WTC11 (cell line): ENCODE measurements around the gene ZNF358. TPM values are rescaled to one million over a fixed set of nuclear protein-coding genes. Genes with fewer than 3 reads are reported as not detected.

Experiments
- ATF1 ChIP-seq: sonication (generic); formaldehyde crosslinking; IDR thresholded peaks from 2 replicates; pipeline ENCODE4 v1.8.1; 2023; ENCODE audit warnings: mild to moderate bottlenecking, moderate library complexity, missing genetic modification reagents
- ATF3 ChIP-seq: sonication (generic); formaldehyde crosslinking; conservative IDR thresholded peaks from 2 replicates; pipeline ENCODE4 v1.8.1; 2022; ENCODE audit warnings: mild to moderate bottlenecking, missing genetic modification reagents
- CDX4 ChIP-seq: fragments of 250-450 bp; sonication (Bioruptor Pico); IDR thresholded peaks from 2 replicates; pipeline ENCODE4 v1.9.0; 2021; ENCODE audit warnings: moderate library complexity, mild to moderate bottlenecking, inconsistent platforms, borderline replicate concordance
- CTCF ChIP-seq: fragments of 200-600 bp; IDR thresholded peaks from 2 replicates; pipeline ENCODE4 v1.8.0; 2022; ENCODE audit warnings: antibody characterized with exemption
- ELF4 ChIP-seq: sonication (generic); formaldehyde crosslinking; IDR thresholded peaks from 2 replicates; pipeline ENCODE4 v1.8.1; 2022; ENCODE audit warnings: low read depth, mild to moderate bottlenecking, moderate library complexity, missing genetic modification reagents
- FOXP1 ChIP-seq: sonication (generic); formaldehyde crosslinking; IDR thresholded peaks from 2 replicates; pipeline ENCODE4 v1.8.0; 2022; ENCODE audit warnings: missing genetic modification reagents, mild to moderate bottlenecking, moderate library complexity, borderline replicate concordance
- HMGA2 ChIP-seq: fragments of 250-450 bp; sonication (Bioruptor Pico); IDR thresholded peaks from 2 replicates; pipeline ENCODE4 v1.4.0; 2021; ENCODE audit warnings: mild to moderate bottlenecking, moderate library complexity
- JAZF1 ChIP-seq: fragments of 250-450 bp; sonication (Bioruptor Pico); IDR thresholded peaks from 2 replicates; pipeline ENCODE4 v1.9.0; 2021; ENCODE audit warnings: moderate library complexity, mild to moderate bottlenecking, inconsistent platforms
- MXD4 ChIP-seq: fragments of 250-450 bp; sonication (Bioruptor Pico); IDR thresholded peaks from 2 replicates; pipeline ENCODE4 v1.8.0; 2021; ENCODE audit warnings: mild to moderate bottlenecking, moderate library complexity, borderline replicate concordance
- OVOL2 ChIP-seq: fragments of 250-450 bp; sonication (Bioruptor Pico); IDR thresholded peaks from 2 replicates; pipeline ENCODE4 v1.9.0; 2021; ENCODE audit warnings: mild to moderate bottlenecking, borderline replicate concordance
- RELA ChIP-seq: sonication (generic); formaldehyde crosslinking; IDR thresholded peaks from 2 replicates; pipeline ENCODE4 v1.8.1; 2022; ENCODE audit warnings: missing genetic modification reagents, mild to moderate bottlenecking, borderline replicate concordance
- ZNF138 ChIP-seq: sonication (generic); formaldehyde crosslinking; conservative IDR thresholded peaks from 2 replicates; pipeline ENCODE4 v1.8.1; 2022; ENCODE audit warnings: mild to moderate bottlenecking, moderate library complexity, missing genetic modification reagents
- total RNA-seq: library from RNA; stranded (reverse); gene quantifications from 3 replicates; pipeline ENCODE4 v1.2.3, GENCODE V29; 2021
- TF ChIP-seq, protein P1 (sequence below): sonication (generic); formaldehyde crosslinking; IDR thresholded peaks from 2 replicates; pipeline ENCODE4 v1.8.1; 2022; ENCODE audit warnings: mild to moderate bottlenecking, moderate library complexity, missing genetic modification reagents
- TF ChIP-seq, protein P2 (sequence below): sonication (generic); formaldehyde crosslinking; IDR thresholded peaks from 2 replicates; pipeline ENCODE4 v1.8.1; 2022; ENCODE audit warnings: low read depth, mild to moderate bottlenecking, moderate library complexity, missing genetic modification reagents, borderline replicate concordance
- TF ChIP-seq, protein P3 (sequence below): sonication (generic); formaldehyde crosslinking; IDR thresholded peaks from 2 replicates; pipeline ENCODE4 v1.8.1; 2023; ENCODE audit warnings: mild to moderate bottlenecking, missing genetic modification reagents, moderate library complexity
- TF ChIP-seq, protein P4 (sequence below): sonication (generic); formaldehyde crosslinking; IDR thresholded peaks from 2 replicates; pipeline ENCODE4 v1.8.1; 2023; ENCODE audit warnings: mild to moderate bottlenecking, missing genetic modification reagents
- TF ChIP-seq, protein P5 (sequence below): sonication (generic); formaldehyde crosslinking; IDR thresholded peaks from 2 replicates; pipeline ENCODE4 v1.8.0; 2022; ENCODE audit warnings: mild to moderate bottlenecking, missing genetic modification reagents
- TF ChIP-seq, protein P6 (sequence below): sonication (generic); formaldehyde crosslinking; IDR thresholded peaks from 2 replicates; pipeline ENCODE4 v1.8.1; 2022; ENCODE audit warnings: mild to moderate bottlenecking, missing genetic modification reagents, moderate library complexity, borderline replicate concordance
- TF ChIP-seq, protein P7 (sequence below): sonication (generic); formaldehyde crosslinking; IDR thresholded peaks from 2 replicates; pipeline ENCODE4 v1.8.1; 2022; ENCODE audit warnings: low read depth, missing genetic modification reagents, borderline replicate concordance
- TF ChIP-seq, protein P8 (sequence below): fragments of 250-450 bp; sonication (Bioruptor Pico); conservative IDR thresholded peaks from 2 replicates; pipeline ENCODE4 v1.9.0; 2021; ENCODE audit warnings: mild to moderate bottlenecking

Gene ZNF358
- total RNA-seq, 1 experiment from 2014 or later, result 37.5 TPM

DNA sequence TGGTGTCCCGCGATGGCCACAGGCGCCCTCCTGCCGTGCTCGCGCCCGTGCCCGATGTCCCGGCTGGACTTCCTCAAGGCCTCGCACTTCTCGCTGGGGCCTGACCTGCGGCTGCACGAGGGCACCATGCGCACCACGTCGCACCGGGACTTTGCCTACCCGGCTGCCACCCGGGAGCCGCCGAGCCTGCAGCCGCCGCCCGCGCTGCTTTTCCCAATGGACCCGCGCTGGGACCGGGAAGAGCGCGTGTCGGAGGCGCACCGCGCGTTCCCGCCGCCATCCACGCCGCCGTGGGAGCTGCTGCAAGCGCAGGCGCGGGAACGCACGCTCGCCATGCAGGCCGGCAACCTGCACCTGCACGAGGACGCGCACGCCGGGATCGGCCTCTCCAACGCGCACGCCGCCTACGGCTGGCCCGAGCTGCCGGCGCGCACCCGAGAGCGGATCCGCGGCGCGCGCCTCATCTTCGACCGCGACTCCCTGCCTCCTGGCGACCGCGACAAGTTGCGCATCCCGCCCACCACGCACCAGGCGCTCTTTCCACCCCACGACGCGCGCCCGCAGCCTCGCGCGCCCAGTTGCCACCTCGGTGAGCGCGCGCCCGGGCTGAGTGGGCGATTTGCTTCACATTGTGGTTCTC, 15.0 kb upstream of the ZNF358 start (continued):
- TF ChIP-seq, protein P1, sequence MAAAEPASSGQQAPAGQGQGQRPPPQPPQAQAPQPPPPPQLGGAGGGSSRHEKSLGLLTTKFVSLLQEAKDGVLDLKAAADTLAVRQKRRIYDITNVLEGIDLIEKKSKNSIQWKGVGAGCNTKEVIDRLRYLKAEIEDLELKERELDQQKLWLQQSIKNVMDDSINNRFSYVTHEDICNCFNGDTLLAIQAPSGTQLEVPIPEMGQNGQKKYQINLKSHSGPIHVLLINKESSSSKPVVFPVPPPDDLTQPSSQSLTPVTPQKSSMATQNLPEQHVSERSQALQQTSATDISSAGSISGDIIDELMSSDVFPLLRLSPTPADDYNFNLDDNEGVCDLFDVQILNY (CRISPR knock-in tag), result peak; percentile 98
- TF ChIP-seq OVOL2 (CRISPR knock-in tag), result no peak
- TF ChIP-seq, protein P2, sequence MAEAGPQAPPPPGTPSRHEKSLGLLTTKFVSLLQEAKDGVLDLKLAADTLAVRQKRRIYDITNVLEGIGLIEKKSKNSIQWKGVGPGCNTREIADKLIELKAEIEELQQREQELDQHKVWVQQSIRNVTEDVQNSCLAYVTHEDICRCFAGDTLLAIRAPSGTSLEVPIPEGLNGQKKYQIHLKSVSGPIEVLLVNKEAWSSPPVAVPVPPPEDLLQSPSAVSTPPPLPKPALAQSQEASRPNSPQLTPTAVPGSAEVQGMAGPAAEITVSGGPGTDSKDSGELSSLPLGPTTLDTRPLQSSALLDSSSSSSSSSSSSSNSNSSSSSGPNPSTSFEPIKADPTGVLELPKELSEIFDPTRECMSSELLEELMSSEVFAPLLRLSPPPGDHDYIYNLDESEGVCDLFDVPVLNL (CRISPR knock-in tag), result peak; percentile 93
- peak; percentile 99 for TF ChIP-seq ZNF138 (CRISPR knock-in tag)
- TF ChIP-seq ELF4 (CRISPR knock-in tag), result peak; percentile 97
- peak; percentile 100 for TF ChIP-seq FOXP1 (CRISPR knock-in tag)
- TF ChIP-seq, protein P3, sequence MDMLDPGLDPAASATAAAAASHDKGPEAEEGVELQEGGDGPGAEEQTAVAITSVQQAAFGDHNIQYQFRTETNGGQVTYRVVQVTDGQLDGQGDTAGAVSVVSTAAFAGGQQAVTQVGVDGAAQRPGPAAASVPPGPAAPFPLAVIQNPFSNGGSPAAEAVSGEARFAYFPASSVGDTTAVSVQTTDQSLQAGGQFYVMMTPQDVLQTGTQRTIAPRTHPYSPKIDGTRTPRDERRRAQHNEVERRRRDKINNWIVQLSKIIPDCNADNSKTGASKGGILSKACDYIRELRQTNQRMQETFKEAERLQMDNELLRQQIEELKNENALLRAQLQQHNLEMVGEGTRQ, result peak; percentile 43; the same call in 1 of the 2 replicates
- TF ChIP-seq, protein P4, sequence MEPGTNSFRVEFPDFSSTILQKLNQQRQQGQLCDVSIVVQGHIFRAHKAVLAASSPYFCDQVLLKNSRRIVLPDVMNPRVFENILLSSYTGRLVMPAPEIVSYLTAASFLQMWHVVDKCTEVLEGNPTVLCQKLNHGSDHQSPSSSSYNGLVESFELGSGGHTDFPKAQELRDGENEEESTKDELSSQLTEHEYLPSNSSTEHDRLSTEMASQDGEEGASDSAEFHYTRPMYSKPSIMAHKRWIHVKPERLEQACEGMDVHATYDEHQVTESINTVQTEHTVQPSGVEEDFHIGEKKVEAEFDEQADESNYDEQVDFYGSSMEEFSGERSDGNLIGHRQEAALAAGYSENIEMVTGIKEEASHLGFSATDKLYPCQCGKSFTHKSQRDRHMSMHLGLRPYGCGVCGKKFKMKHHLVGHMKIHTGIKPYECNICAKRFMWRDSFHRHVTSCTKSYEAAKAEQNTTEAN (CRISPR knock-in tag), result peak; percentile 99
- no peak for TF ChIP-seq CDX4
- TF ChIP-seq, protein P5, sequence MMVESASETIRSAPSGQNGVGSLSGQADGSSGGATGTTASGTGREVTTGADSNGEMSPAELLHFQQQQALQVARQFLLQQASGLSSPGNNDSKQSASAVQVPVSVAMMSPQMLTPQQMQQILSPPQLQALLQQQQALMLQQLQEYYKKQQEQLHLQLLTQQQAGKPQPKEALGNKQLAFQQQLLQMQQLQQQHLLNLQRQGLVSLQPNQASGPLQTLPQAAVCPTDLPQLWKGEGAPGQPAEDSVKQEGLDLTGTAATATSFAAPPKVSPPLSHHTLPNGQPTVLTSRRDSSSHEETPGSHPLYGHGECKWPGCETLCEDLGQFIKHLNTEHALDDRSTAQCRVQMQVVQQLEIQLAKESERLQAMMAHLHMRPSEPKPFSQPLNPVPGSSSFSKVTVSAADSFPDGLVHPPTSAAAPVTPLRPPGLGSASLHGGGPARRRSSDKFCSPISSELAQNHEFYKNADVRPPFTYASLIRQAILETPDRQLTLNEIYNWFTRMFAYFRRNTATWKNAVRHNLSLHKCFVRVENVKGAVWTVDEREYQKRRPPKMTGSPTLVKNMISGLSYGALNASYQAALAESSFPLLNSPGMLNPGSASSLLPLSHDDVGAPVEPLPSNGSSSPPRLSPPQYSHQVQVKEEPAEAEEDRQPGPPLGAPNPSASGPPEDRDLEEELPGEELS (CRISPR knock-in tag), result peak; percentile 98
- TF ChIP-seq, protein P6, sequence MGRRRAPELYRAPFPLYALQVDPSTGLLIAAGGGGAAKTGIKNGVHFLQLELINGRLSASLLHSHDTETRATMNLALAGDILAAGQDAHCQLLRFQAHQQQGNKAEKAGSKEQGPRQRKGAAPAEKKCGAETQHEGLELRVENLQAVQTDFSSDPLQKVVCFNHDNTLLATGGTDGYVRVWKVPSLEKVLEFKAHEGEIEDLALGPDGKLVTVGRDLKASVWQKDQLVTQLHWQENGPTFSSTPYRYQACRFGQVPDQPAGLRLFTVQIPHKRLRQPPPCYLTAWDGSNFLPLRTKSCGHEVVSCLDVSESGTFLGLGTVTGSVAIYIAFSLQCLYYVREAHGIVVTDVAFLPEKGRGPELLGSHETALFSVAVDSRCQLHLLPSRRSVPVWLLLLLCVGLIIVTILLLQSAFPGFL (CRISPR knock-in tag), result peak; percentile 94
- TF ChIP-seq, protein P7, sequence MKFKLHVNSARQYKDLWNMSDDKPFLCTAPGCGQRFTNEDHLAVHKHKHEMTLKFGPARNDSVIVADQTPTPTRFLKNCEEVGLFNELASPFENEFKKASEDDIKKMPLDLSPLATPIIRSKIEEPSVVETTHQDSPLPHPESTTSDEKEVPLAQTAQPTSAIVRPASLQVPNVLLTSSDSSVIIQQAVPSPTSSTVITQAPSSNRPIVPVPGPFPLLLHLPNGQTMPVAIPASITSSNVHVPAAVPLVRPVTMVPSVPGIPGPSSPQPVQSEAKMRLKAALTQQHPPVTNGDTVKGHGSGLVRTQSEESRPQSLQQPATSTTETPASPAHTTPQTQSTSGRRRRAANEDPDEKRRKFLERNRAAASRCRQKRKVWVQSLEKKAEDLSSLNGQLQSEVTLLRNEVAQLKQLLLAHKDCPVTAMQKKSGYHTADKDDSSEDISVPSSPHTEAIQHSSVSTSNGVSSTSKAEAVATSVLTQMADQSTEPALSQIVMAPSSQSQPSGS, result peak; percentile 93
- no peak for TF ChIP-seq JAZF1 (CRISPR knock-in tag)
- peak; percentile 98 for TF ChIP-seq ATF1 (CRISPR knock-in tag)
- TF ChIP-seq MXD4 (CRISPR knock-in tag), result 0 out of 2 replicates have a peak, but pooled peaks have one; percentile 17
- peak; percentile 86 for TF ChIP-seq ATF3 (CRISPR knock-in tag)
- TF ChIP-seq RELA (CRISPR knock-in tag), result peak; percentile 99
- no peak for TF ChIP-seq HMGA2 (CRISPR knock-in tag)
- TF ChIP-seq, protein P8, sequence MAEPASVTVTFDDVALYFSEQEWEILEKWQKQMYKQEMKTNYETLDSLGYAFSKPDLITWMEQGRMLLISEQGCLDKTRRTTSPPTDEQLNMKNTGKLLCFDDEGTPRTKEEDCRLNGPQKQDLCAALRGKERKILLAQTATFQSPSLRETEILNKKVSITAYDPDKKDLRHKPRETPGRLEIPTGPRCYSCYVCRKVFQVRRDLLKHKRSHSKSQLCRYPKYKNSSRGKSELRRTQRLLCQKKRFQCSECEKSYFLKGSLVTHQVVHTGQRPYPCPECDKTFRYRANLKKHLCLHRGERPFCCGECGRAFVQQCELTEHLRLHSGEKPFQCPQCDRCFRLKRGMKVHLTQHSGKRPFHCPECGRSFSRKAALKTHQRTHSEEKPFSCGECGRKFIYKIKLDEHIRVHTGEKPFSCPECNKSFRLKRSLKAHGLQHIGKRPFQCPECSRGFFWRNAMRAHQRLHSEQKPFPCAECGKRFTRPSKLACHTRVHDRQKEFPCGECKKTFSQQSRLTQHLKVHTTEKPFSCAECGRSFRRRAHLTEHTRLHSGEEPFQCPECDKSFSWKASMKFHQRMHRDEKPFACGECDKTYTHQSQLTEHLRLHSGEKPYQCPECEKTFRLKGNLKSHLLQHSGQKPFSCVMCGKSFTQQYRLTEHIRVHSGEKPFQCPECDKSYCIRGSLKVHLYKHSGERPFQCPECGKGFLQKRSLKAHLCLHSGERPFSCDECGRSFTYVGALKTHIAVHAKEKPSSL, result no peak
- TF ChIP-seq CTCF, result no peak
